ENCODE data around the gene EXD3. TPM values are rescaled to one million over a fixed set of nuclear protein-coding genes. Genes with fewer than 3 reads are reported as not detected.

The EXD3 gene
- total and polyA plus RNA-seq, 2 of the 4 experiments (the other 2 are of a cell fraction): 1.1 to 7.4 TPM

- Histone ChIP-seq H2BK120ac (ENCODE audit: low read depth, low read length) (no peak overlapping the region), H3K14ac (replicated peaks; ENCODE audit: low read depth, low read length) (no peak overlapping the region), H3K9ac (ENCODE audit: low read depth, low read length) (no peak overlapping the region), H3K56ac (ENCODE audit: extremely low read depth, insufficient read depth, low read length) (no peak overlapping the region), H3K18ac (ENCODE audit: low read depth, low read length) (no peak overlapping the region), H3K4ac (ENCODE audit: low read depth, low read length) (no peak overlapping the region), H2AK9ac (replicated peaks; ENCODE audit: low read depth, low read length, poor library complexity) (no peak overlapping the region), H2AFZ (replicated peaks; ENCODE audit: low read length, poor library complexity) (no peak overlapping the region), H4K20me1 (ENCODE audit: insufficient read depth, low read length) (no peaks in the 10 kb centered on the region), H3K27ac (ENCODE audit: insufficient read depth, low read length) (no peak overlapping the region), H3K4me2 (ENCODE audit: low read depth, low read length) (no peak overlapping the region), H4K91ac (ENCODE audit: insufficient read depth, low read depth, low read length) (no peak overlapping the region), H3K9me1 (ENCODE audit: insufficient read depth, low read length) (peaks cover 9% of the 10 kb centered on the region), H2BK20ac (ENCODE audit: low read depth, low read length) (no peak overlapping the region), H3K79me1 (ENCODE audit: low read depth in 1 of 2, low read length in 2 of 2) (peaks cover 11 to 28% of the 10 kb centered on the region in 2 experiments), H3K4me3 (ENCODE audit: insufficient read depth, low read depth, low read length) (no peak overlapping the region), H3K4me1 (ENCODE audit: control insufficient read depth, insufficient read depth, low read length) (peaks cover 28% of the 10 kb centered on the region), H2BK5ac (ENCODE audit: low read depth, low read length, poor library complexity, severe bottlenecking) (no peak overlapping the region), H4K8ac (ENCODE audit: low read depth in 2 of 2, low read length in 2 of 2) (no peak overlapping the region), H3K9me3 (ENCODE audit: control insufficient read depth, insufficient read depth, low read length) (no peaks in the 10 kb centered on the region), H3K23ac (ENCODE audit: low read depth, low read length) (no peak overlapping the region), H3K27me3 (ENCODE audit: control insufficient read depth, insufficient read depth, low read length) (no peaks in the 10 kb centered on the region), H2BK15ac (ENCODE audit: low read depth, low read length) (no peak overlapping the region), H2AK5ac (ENCODE audit: low read depth, low read length) (no peak overlapping the region), H4K5ac (ENCODE audit: low read depth, low read length) (no peak overlapping the region), H3K36me3 (ENCODE audit: control insufficient read depth, insufficient read depth, low read length) (no peaks in the 10 kb centered on the region)
- BruUV-seq (replicated peaks): no TSS peak
- dilution Hi-C loops (cut with HindIII; ENCODE audit: low sequenced_read_pairs, unreplicated experiment): no loop called here
- DNase-seq: no peak
- ChIA-PET POLR2A (ENCODE audit: unreplicated experiment) (no interaction called here), CTCF (no interaction called here)
- no peak for TF ChIP-seq FOS (IDR thresholded peaks at IDR 0.05; ENCODE audit: low read depth, low read length)
- no peak for TF ChIP-seq BHLHE40 (IDR thresholded peaks at IDR 0.05; ENCODE audit: low read depth, low read length)
- TF ChIP-seq RAD21 (IDR thresholded peaks at IDR 0.05; ENCODE audit: low read length): no peak
- ATAC-seq (ENCODE audit: low read depth): no peak
- 94% methylated on average over 10 of the region's 24 CpGs; no CpG with 5 or more reads in 1 of the 2 experiments for WGBS, 2 experiments (ENCODE audit: extremely low coverage in 2 of 2, insufficient read length in 1 of 2)
- in situ Hi-C loops (cut with MboI; ENCODE audit: low sequenced_read_pairs): no loop called here
- intact Hi-C loops (cut with micrococcal nuclease): no loop called here
These were observed 14.1 kb downstream of the EXD3 start for GRCh38 chr9:137408651-137409405.

Measured in IMR-90 (cell line).